HG02642 (cell line): ENCODE measurements around the gene ATP2A3.

ENCODE experiments used
- ATAC-seq: cut with Tn5 transposase; IDR thresholded peaks from one replicate; pipeline ENCODE4 v1.9.1; 2021; ENCODE audit warnings: mild to moderate bottlenecking; ENCODE audit not compliant: unreplicated experiment, poor library complexity

Gene ATP2A3

GRCh38 chr17:3879591-3880417, 84.4 kb downstream of the ATP2A3 start:
- ATAC-seq: no peak

DNA sequence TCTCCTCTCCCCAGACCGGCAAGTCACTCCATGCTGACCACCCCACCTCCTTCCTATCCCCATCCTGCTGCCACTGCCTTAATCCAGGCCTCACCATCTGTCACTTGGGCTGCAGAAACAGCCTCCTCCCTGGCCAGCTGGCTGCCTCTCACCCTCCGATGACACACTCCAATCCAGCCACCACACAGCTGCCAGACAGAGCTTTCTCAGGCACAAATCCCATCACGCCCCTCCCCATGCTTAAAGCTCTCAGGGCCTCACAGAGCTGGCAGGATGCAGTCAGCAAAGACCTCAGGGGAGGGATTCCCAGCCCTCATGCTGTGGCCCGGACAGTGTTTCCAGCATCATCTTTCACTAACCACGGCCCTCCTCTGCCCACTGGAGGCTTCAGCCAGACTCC, 85.1 kb downstream of the ATP2A3 start:
- no peak for ATAC-seq

GRCh38 chr17:3877220-3877619, 87.0 kb downstream of the ATP2A3 start:
- no peak for ATAC-seq

- no peak for ATAC-seq
Observed at GRCh38 chr17:3875317-3875716, 88.9 kb downstream of the ATP2A3 start.
